Breast epithelium (tissue), 3 donors: ENCODE measurements around the gene SLC44A1.

Experiments
- CTCF ChIP-seq, 3 donors: fragments of 450-650 bp; IDR thresholded peaks; one replicate each; pipeline ENCODE4 v1.5.1; 2016 to 2017; ENCODE audit warnings: antibody characterized with exemption in 3 of 3, mild to moderate bottlenecking in 3 of 3, moderate library complexity in 3 of 3
- POLR2A ChIP-seq: fragments of 450-650 bp; IDR thresholded peaks from one replicate; pipeline ENCODE4 v1.6.1; 2016; ENCODE audit warnings: antibody characterized with exemption, mild to moderate bottlenecking, moderate library complexity
- POLR2AphosphoS5 ChIP-seq, 3 donors: sonication (generic); formaldehyde crosslinking; IDR thresholded peaks; one replicate each; pipeline ENCODE4 v1.6.1; 2017; ENCODE audit warnings: antibody characterized with exemption in 3 of 3

DNA sequence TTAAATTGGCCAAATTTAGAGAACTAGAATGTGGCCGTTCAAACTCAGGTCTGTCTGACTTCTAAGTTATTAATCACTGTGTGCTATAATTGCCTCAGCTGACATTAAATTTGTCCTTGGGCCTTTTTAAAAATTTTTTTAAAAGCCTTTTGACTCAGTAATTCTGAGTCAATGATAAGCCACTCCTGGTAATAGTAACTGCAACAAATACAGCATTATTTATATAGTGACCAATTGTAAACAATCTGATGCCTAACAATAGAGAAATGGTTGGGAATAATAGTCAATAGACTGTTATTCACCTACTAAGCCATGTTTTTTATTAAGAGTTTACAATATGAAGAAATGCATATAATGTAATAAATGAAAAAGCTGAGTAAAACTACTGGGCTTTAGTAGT is 132.4 kb downstream of the SLC44A1 start:
- TF ChIP-seq CTCF (IDR thresholded peaks at IDR 0.05) (no peak), POLR2A (no peak), POLR2AphosphoS5 (IDR thresholded peaks at IDR 0.05) (no peak)
